ENCODE data around the gene PSMD5.

The PSMD5 gene

GRCh38 chr9:120868339-120868675 is 25.6 kb upstream of the PSMD5 start:
- peaks cover 9% of the 10 kb centered on the region for H3K36me3 Mint-ChIP-seq
- H3K9me3 Mint-ChIP-seq (ENCODE audit: low read depth), result no peaks in the 10 kb centered on the region
- H3K4me3 Mint-ChIP-seq, result peak overlapping the region; percentile 80
- no peaks in the 10 kb centered on the region for H3K27me3 Mint-ChIP-seq
- H3K4me1 Mint-ChIP-seq (ENCODE audit: low read depth), result peaks cover 27% of the 10 kb centered on the region
- peak overlapping the region; percentile 83 for H3K27ac Mint-ChIP-seq

- no peaks in the 10 kb centered on the region for H3K9me3 Mint-ChIP-seq (ENCODE audit: low read depth)
- peaks cover 7% of the 10 kb centered on the region for H3K36me3 Mint-ChIP-seq
- peak overlapping the region; percentile 83 for H3K27ac Mint-ChIP-seq
- H3K4me3 Mint-ChIP-seq, result peak overlapping the region; percentile 80
- no peaks in the 10 kb centered on the region for H3K27me3 Mint-ChIP-seq
- peaks cover 22% of the 10 kb centered on the region for H3K4me1 Mint-ChIP-seq (ENCODE audit: low read depth)
These were observed 25.1 kb upstream of the PSMD5 start for GRCh38 chr9:120867676-120868338.

- Mint-ChIP-seq H3K36me3 (peaks cover 5% of the 10 kb centered on the region), H3K27me3 (no peaks in the 10 kb centered on the region), H3K4me3 (peak overlapping the region; percentile 10), H3K9me3 (ENCODE audit: low read depth) (no peaks in the 10 kb centered on the region), H3K4me1 (ENCODE audit: low read depth) (peaks cover 21% of the 10 kb centered on the region), H3K27ac (no peak overlapping the region)
These were observed 23.9 kb upstream of the PSMD5 start for GRCh38 chr9:120866651-120867050.

- Mint-ChIP-seq H3K27ac (no peak overlapping the region), H3K4me3 (no peak overlapping the region), H3K36me3 (peaks cover 5% of the 10 kb centered on the region), H3K9me3 (ENCODE audit: low read depth) (no peaks in the 10 kb centered on the region), H3K27me3 (no peaks in the 10 kb centered on the region), H3K4me1 (ENCODE audit: low read depth) (peaks cover 17% of the 10 kb centered on the region)
These were observed 23.1 kb upstream of the PSMD5 start for GRCh38 chr9:120865809-120866208.

- Mint-ChIP-seq H3K4me1 (ENCODE audit: low read depth) (peaks cover 17% of the 10 kb centered on the region), H3K9me3 (ENCODE audit: low read depth) (no peaks in the 10 kb centered on the region), H3K27ac (no peak overlapping the region), H3K4me3 (no peak overlapping the region), H3K36me3 (peaks cover 8% of the 10 kb centered on the region), H3K27me3 (no peaks in the 10 kb centered on the region)
These were observed 22.5 kb upstream of the PSMD5 start for GRCh38 chr9:120865176-120865575.

GRCh38 chr9:120864719-120865118 is 22.0 kb upstream of the PSMD5 start:
- peaks cover 8% of the 10 kb centered on the region for H3K36me3 Mint-ChIP-seq
- H3K4me3 Mint-ChIP-seq, result no peak overlapping the region
- no peaks in the 10 kb centered on the region for H3K27me3 Mint-ChIP-seq
- no peak overlapping the region for H3K27ac Mint-ChIP-seq
- no peaks in the 10 kb centered on the region for H3K9me3 Mint-ChIP-seq (ENCODE audit: low read depth)
- H3K4me1 Mint-ChIP-seq (ENCODE audit: low read depth), result peaks cover 14% of the 10 kb centered on the region

GRCh38 chr9:120863833-120864232 is 21.1 kb upstream of the PSMD5 start:
- Mint-ChIP-seq H3K4me3 (no peak overlapping the region), H3K4me1 (ENCODE audit: low read depth) (peaks cover 6% of the 10 kb centered on the region), H3K27me3 (no peaks in the 10 kb centered on the region), H3K9me3 (ENCODE audit: low read depth) (no peaks in the 10 kb centered on the region), H3K36me3 (peaks cover 6% of the 10 kb centered on the region), H3K27ac (no peak overlapping the region)

- Mint-ChIP-seq H3K27ac (no peak overlapping the region), H3K36me3 (peaks cover 3% of the 10 kb centered on the region), H3K9me3 (ENCODE audit: low read depth) (no peaks in the 10 kb centered on the region), H3K27me3 (no peaks in the 10 kb centered on the region), H3K4me3 (no peak overlapping the region), H3K4me1 (ENCODE audit: low read depth) (no peaks in the 10 kb centered on the region)
These were observed 19.7 kb upstream of the PSMD5 start for GRCh38 chr9:120862452-120862851.

GRCh38 chr9:120861935-120862334 is 19.2 kb upstream of the PSMD5 start:
- no peaks in the 10 kb centered on the region for H3K4me1 Mint-ChIP-seq (ENCODE audit: low read depth)
- H3K27ac Mint-ChIP-seq, result peak overlapping the region; percentile 16
- no peaks in the 10 kb centered on the region for H3K9me3 Mint-ChIP-seq (ENCODE audit: low read depth)
- H3K4me3 Mint-ChIP-seq, result no peak overlapping the region
- H3K36me3 Mint-ChIP-seq, result peaks cover 3% of the 10 kb centered on the region
- H3K27me3 Mint-ChIP-seq, result no peaks in the 10 kb centered on the region

GRCh38 chr9:120860083-120860482 is 17.4 kb upstream of the PSMD5 start:
- Mint-ChIP-seq H3K27me3 (no peaks in the 10 kb centered on the region), H3K9me3 (ENCODE audit: low read depth) (no peaks in the 10 kb centered on the region), H3K27ac (no peak overlapping the region), H3K4me1 (ENCODE audit: low read depth) (no peaks in the 10 kb centered on the region), H3K36me3 (peaks cover 3% of the 10 kb centered on the region), H3K4me3 (no peak overlapping the region)

GRCh38 chr9:120859361-120859760 is 16.6 kb upstream of the PSMD5 start:
- Mint-ChIP-seq H3K4me1 (ENCODE audit: low read depth) (no peaks in the 10 kb centered on the region), H3K36me3 (peaks cover 3% of the 10 kb centered on the region), H3K27ac (no peak overlapping the region)

GRCh38 chr9:120857902-120858301 is 15.2 kb upstream of the PSMD5 start:
- H3K4me3 Mint-ChIP-seq, result no peak overlapping the region
- H3K27me3 Mint-ChIP-seq, result no peaks in the 10 kb centered on the region
- no peaks in the 10 kb centered on the region for H3K4me1 Mint-ChIP-seq (ENCODE audit: low read depth)
- peaks cover 3% of the 10 kb centered on the region for H3K36me3 Mint-ChIP-seq
- no peaks in the 10 kb centered on the region for H3K9me3 Mint-ChIP-seq (ENCODE audit: low read depth)
- H3K27ac Mint-ChIP-seq, result peak overlapping the region; percentile 38

More at GRCh38 chr9:120859361-120859760, 16.6 kb upstream of the PSMD5 start:
- H3K4me3 Mint-ChIP-seq, result no peak overlapping the region
- H3K9me3 Mint-ChIP-seq (ENCODE audit: low read depth), result no peaks in the 10 kb centered on the region
- no peaks in the 10 kb centered on the region for H3K27me3 Mint-ChIP-seq

GRCh38 chr9:120857481-120857880 is 14.8 kb upstream of the PSMD5 start:
- no peaks in the 10 kb centered on the region for H3K4me1 Mint-ChIP-seq (ENCODE audit: low read depth)
- peak overlapping the region; percentile 22 for H3K27ac Mint-ChIP-seq
- H3K36me3 Mint-ChIP-seq, result peaks cover 3% of the 10 kb centered on the region
- no peak overlapping the region for H3K4me3 Mint-ChIP-seq
- no peaks in the 10 kb centered on the region for H3K27me3 Mint-ChIP-seq
- no peaks in the 10 kb centered on the region for H3K9me3 Mint-ChIP-seq (ENCODE audit: low read depth)

GRCh38 chr9:120856700-120857099 is 14.0 kb upstream of the PSMD5 start:
- Mint-ChIP-seq H3K27me3 (no peaks in the 10 kb centered on the region), H3K36me3 (peaks cover 3% of the 10 kb centered on the region), H3K27ac (no peak overlapping the region), H3K4me3 (no peak overlapping the region), H3K9me3 (ENCODE audit: low read depth) (no peaks in the 10 kb centered on the region), H3K4me1 (ENCODE audit: low read depth) (peaks cover 4% of the 10 kb centered on the region)

GRCh38 chr9:120855827-120856670 is 13.3 kb upstream of the PSMD5 start:
- Mint-ChIP-seq H3K9me3 (ENCODE audit: low read depth) (no peaks in the 10 kb centered on the region), H3K27me3 (no peaks in the 10 kb centered on the region), H3K27ac (peak overlapping the region; percentile 50), H3K4me3 (no peak overlapping the region), H3K36me3 (peaks cover 3% of the 10 kb centered on the region), H3K4me1 (ENCODE audit: low read depth) (peaks cover 4% of the 10 kb centered on the region)

Measured in activated naive CD8-positive, alpha-beta T cell (primary cell).